OCI-LY7 (cell line): Measurements from ENCODE around the gene TNRC6C.

Experiments used
- CTCF ChIP-seq: fragments of 200-600 bp; sonication (generic); conservative IDR thresholded peaks from 2 replicates; pipeline ENCODE4 v1.5.1; 2014; ENCODE audit warnings: mild to moderate bottlenecking, antibody characterized with exemption, low read length, moderate library complexity, mixed read lengths
- EZH2phosphoT487 ChIP-seq: fragments of 200-600 bp; sonication (generic); IDR thresholded peaks from 2 replicates; pipeline ENCODE4 v1.6.1; 2018; ENCODE audit warnings: low read depth, borderline replicate concordance, mild to moderate bottlenecking, mixed run types, antibody characterized with exemption, low read length, moderate library complexity, mixed read lengths

- TF ChIP-seq CTCF (no peak), EZH2phosphoT487 (no peak)
Observed at GRCh38 chr17:78043031-78043430, 84.5 kb downstream of the TNRC6C start.
